NCI-H82 treated with DMSO at 0.1 percent for 48 hours (cell line): ENCODE results near the gene POM121.
"Not testable (repeated sequence)": the region's sequence is repeated elsewhere in the genome, so short reads cannot be mapped to it uniquely, and the experiment has no call there.

Source experiments
- DNase-seq: peaks from one replicate; lab custom pipeline; 2025; ENCODE audit not compliant: unreplicated experiment; lab: John Stamatoyannopoulos, UW

Gene POM121

GRCh38 chr7:72990146-72990913, 65.4 kb downstream of the POM121 start:
- not testable (repeated sequence) for DNase-seq

GRCh38 chr7:72995484-72995883, 70.6 kb downstream of the POM121 start:
- not testable (repeated sequence) for DNase-seq

GRCh38 chr7:72997447-72997846, 72.6 kb downstream of the POM121 start:
- not testable (repeated sequence) for DNase-seq

- not testable (repeated sequence) for DNase-seq
Observed at GRCh38 chr7:72997887-72998468, 73.1 kb downstream of the POM121 start.
